Epidermal melanocyte (primary cell): ENCODE results near the gene NUP133.
"Not testable (repeated sequence)": the region's sequence is repeated elsewhere in the genome, so short reads cannot be mapped to it uniquely, and the experiment has no call there.

ENCODE experiments used
- DNase-seq: peaks from one replicate; pipeline ENCODE4 v3.0.0; 2011; ENCODE audit warnings: low spot score; ENCODE audit not compliant: insufficient read length

NUP133 gene

DNA sequence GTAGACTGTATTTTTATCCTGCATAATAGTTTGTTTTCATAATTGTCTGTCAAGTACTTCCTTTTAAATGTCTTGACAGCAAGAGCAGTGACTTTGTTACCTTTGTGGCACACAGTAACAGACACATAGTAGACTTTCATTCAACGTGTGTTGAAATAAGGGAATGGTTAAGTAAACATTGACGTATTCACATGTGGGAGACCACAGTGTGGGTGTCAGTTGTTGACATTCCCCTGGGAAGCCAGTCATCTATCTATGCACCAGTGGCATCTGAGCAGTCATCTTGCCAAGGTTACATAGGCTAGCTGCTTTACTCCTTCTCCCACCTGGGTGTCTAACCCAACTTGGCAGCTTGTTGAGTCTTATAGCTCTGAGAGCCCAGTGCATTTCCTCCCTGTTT lies 1.4 kb upstream of the NUP133 start:
- no peak for DNase-seq

- no peak for DNase-seq
Observed at GRCh38 chr1:229508823-229509337, 739 bp upstream of the NUP133 start.

- no peak for DNase-seq
Observed at GRCh38 chr1:229507502-229507901, 639 bp downstream of the NUP133 start.

DNA sequence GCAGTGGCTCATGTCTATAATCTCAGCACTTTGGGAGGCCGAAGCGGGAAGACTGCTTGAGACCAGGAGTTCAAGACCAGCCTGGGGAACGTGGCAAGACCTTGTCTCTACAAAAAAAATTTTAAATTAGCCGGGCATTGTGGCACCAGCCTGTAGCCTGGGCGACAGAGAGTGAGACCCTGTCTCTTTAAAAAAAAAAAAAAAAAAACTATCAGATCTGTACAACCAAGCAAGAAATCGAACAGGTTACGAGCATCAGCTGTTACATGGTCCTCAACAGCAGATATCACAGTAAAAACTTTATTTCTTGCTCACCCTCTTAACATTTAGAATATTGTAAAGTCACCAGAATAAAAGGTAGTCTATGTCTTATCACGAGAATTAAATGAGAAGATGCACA lies 1.5 kb downstream of the NUP133 start:
- no peak for DNase-seq

DNA sequence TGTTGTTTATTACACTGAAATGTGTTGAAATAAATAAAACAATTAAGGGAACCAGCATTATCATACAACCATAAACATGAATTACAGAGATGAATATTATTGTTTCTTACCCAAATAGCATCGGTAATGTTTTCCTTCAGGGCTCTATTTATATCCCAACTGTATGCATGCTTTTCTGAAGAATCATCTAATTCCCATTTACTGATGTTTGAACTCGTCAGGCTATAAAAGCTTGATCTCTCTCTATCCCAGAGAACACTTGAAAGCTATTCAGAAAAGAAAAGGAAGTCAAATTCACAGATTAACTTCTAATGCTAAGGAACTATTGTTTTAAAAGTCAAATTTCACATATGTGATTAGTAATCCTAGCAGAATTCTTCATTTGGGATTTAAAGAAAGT lies 12.4 kb downstream of the NUP133 start:
- no peak for DNase-seq

- no peak for DNase-seq
Observed at GRCh38 chr1:229487181-229487580, 21.0 kb downstream of the NUP133 start.

DNA sequence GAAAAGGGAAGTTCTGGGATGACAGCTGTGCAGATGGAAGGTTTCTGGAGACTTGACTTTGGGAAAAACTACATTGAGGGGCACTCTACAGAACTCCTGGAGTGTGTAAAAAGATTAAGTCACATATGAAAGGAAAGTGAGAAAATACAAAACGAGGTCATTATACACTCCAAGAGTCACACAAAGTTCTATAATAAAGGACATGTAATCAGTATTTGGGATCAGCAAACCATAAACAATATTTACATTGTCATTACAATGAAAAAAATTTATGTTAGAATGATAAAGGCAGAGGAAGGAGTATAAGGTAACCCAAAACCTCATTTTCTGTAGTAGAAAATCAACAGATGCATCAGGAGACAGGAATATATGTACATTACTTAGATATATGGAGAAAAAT lies 22.8 kb downstream of the NUP133 start:
- no peak for DNase-seq

DNA sequence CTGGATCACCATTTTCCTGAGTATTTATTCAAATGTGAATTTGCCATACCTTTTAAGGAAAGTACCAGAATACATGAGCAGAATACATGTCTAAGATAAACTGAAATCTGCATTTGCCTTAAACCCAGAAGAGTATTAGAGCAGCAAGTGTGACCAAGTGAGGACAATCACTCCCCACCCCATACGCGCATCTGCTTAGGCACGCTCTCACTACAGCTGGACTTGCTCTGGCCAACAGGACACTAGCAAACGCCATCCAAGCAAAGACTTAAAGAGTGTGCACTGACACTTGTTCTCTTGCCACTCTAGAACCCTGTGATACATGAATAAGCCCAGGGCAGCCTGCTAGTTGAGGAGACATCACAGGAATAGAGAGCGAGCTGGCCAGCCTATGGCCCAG lies 25.6 kb downstream of the NUP133 start:
- no peak for DNase-seq

- no peak for DNase-seq
Observed at GRCh38 chr1:229480495-229480894, 27.6 kb downstream of the NUP133 start.

DNA sequence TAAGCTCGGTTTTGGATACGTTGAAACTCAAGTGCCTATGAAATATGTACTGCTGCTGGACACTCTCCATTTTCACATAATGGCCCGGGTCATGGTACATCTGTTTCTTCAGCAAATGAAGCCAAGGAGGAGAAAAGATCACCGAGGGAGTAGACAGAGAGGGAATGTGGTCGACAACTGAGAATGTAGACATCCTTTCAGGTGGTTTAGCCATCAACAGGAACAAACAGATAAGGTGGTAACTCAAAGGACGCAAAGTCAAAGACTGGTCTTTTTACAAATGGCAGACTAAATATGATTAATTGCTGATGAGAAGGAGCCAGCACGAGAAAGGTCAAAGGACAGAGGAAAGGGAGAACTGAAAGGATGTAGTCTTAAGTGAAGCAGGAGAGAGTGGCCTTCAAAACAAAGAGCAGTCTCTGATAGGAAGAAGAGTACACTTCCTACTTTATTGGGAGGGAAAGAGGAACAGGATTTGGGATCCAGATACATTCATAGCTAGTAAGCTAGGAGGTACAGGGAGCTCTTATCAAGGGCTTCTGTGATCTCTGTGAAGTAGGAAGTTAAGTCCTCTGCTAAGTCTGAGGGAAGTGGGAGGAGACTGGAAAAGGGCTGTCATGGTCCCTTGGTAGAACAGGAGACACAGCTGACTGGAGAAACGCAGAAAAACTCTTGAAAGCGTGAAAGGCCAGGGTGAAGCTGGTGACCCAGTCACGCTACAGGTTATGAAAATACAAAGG lies 28.3 kb downstream of the NUP133 start:
- DNase-seq: no peak

- DNase-seq: no peak
Observed at GRCh38 chr1:229478852-229479251, 29.3 kb downstream of the NUP133 start.

GRCh38 chr1:229475859-229476258 lies 32.3 kb downstream of the NUP133 start:
- DNase-seq: not testable (repeated sequence)

DNA sequence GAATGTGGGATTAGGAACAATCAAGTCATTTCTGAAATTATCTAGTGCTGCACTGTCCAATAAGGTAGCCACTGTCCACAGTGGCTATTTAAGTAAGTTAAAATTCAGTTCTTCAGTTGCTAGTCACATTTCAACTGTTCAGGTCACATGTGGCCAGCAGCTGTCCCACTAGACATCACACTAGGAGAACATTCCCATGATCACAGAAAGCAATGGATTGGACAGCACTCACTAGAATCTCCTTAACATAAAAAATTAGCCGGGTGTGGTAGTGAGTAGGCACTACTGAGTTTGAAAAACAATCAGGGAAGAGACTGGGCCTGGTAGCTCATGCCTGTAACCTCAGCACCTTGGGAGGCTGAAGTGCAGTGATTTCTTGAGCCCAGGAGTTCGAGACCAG lies 33.6 kb downstream of the NUP133 start:
- no peak for DNase-seq

DNA sequence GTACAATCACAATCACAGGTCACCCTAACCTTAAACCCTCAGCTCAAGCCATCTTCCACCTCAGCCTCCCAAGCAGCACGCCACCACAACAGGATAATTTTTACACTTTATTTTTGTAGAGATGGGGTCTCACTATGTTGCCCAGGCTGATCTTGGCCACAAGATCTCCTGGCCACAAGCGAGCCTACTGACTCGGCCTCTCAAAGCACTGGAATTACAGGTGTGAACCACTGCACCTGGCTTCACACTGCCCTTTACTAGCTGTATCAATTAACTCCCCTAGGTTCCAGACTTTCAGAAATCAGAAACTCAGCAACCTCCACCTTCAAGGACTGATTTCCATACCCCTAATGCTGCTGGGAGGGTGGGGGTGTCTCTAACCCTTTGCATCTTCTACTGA lies 37.0 kb downstream of the NUP133 start:
- no peak for DNase-seq

GRCh38 chr1:229470406-229471043 lies 37.6 kb downstream of the NUP133 start:
- DNase-seq: no peak

DNA sequence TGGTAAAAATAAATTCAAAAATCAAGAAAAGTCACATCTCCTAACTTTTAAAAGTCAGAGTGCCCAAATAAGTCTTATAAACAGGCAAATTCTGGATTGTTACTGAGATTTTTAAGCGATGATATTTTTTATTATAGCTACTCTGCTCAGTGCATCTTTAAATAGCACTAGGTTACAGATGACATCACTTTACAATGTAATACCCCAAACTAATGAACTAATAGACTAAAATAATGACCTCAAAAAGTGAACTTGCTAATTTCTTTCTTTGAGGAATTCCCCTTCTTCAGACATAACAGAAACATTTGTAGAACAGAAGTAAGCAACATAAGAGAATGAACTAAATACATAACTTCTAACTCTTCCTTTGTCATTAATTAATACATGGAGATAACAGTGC lies 41.3 kb downstream of the NUP133 start:
- DNase-seq: no peak

- no peak for DNase-seq
Observed at GRCh38 chr1:229464672-229465071, 43.5 kb downstream of the NUP133 start.

DNA sequence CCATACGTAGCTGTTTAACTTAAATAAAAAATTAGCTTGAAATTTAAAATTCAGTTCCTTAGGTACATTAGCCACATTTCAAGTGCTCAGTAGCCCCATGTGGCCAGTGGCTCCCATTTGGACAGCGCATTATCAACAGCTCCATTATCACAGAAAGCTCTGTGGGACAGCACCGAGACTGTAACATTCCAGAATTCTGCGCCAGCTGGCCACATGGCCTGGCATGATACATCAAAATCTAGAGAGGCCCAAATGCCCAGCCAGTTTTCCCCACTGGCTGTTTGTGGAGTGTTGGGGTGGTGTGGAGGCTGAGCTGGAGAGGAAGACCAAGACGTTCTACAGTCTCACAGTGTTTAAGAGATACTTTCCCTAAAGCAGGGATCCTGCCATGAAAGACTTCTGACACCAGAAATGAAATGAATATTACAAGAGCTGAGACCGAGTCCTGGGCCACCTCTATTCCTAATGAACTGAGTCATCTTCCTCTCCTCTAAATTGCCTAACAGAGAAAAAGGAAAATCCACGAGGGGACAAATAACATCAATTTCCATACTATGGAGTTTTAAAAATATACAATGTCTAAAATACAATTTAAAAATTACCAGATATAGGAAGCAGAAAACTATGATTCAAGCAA lies 47.0 kb downstream of the NUP133 start:
- no peak for DNase-seq

GRCh38 chr1:229459815-229460214 lies 48.3 kb downstream of the NUP133 start:
- DNase-seq: no peak

DNA sequence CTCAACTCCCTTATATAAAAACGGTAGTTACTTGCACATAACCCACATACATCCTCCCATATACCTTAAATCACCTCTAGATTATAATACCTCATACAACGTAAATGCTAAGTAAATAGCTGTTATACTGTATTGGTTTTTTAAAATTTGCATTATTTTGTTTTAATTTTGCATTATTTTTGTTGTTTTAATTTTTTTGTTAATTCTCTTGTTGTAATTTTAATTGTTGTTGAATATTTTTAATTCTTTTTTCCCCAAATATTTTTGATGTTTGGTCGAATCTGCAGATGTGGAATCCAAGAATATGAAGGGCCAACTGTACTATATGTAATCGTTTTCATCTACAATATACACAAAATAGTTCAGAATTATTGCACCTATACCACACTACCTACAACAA lies 50.7 kb downstream of the NUP133 start:
- no peak for DNase-seq

- DNase-seq: no peak
Observed at GRCh38 chr1:229456016-229456415, 52.1 kb downstream of the NUP133 start.

DNA sequence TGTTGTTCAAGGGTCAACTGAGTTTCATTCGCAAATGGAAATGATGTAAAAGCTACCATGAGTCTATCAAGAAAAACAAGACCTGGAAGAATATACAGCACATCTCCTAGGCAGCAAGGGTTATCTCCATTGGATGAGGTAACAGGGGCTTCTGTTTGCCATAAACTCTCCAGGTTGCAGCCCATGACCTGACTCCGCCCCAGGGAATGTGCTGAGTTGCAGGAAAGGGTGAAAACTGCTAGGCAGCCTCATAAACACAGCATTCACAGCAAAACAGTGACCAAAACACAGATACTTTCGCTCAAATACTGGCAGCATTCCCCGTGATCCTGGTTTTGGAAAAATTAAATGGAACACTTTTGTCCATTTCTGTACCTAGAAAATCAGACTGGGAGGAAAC lies 54.1 kb downstream of the NUP133 start:
- DNase-seq: no peak
